ENCODE results near the gene ARFGEF3. TPM values are rescaled to one million over a fixed set of nuclear protein-coding genes. Genes with fewer than 3 reads are reported as not detected.
"Not testable (repeated sequence)": the region's sequence is repeated elsewhere in the genome, so short reads cannot be mapped to it uniquely, and the experiment has no call there.

ARFGEF3 gene
- total and polyA plus RNA-seq, 2 donors, result 0.19 to 0.21 TPM

- WGBS, result 92% methylated on average over 2 of the region's 2 CpGs
- no peaks in the 10 kb centered on the region for H3K9me3 ChIP-seq (ENCODE audit: control insufficient read depth in 2 of 2, insufficient read depth in 1 of 2, low read length in 1 of 2)
- H3K4me1 ChIP-seq (ENCODE audit: control insufficient read depth in 2 of 2, insufficient read depth in 2 of 2, low read length in 2 of 2), result no peaks in the 10 kb centered on the region
- no peaks in the 10 kb centered on the region for H3K36me3 ChIP-seq (ENCODE audit: control insufficient read depth in 2 of 2, insufficient read depth in 2 of 2, low read length in 1 of 2)
- H3K27ac ChIP-seq (ENCODE audit: low read depth in 1 of 2, low read length in 1 of 2), result no peak overlapping the region
- H3K27me3 ChIP-seq (ENCODE audit: control insufficient read depth in 2 of 2, insufficient read depth in 1 of 2, low read length in 1 of 2), result no peaks in the 10 kb centered on the region
- H3K4me3 ChIP-seq (ENCODE audit: low read length in 2 of 2), result no peak overlapping the region
- DNase-seq (ENCODE audit: low read depth in 6 of 9, low spot score in 9 of 9), result no peak
These were observed 41.6 kb downstream of the ARFGEF3 start for GRCh38 chr6:138203315-138203714.

DNA sequence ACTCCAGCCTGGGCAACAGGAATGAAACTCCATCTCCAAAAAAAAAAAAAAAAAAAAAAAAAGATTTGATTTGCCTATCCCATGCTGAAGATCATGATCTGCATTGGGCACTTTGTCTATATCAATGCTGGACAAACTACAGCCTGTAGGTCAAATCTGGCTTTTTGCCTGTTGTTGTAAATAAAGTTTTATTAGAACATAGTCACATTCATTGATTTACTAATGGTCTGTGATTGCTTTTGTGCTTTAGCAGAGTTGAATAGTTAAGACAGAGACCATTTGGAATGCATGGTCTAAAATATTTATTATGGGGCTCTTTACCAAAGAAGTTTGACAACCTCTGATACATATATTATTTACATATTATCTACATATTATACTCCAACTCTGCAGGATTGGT lies 42.6 kb downstream of the ARFGEF3 start:
- H3K27ac ChIP-seq (ENCODE audit: low read depth in 1 of 2, low read length in 1 of 2), result no peak overlapping the region
- H3K36me3 ChIP-seq (ENCODE audit: control insufficient read depth in 2 of 2, insufficient read depth in 2 of 2, low read length in 1 of 2), result no peaks in the 10 kb centered on the region
- no peaks in the 10 kb centered on the region for H3K4me1 ChIP-seq (ENCODE audit: control insufficient read depth in 2 of 2, insufficient read depth in 2 of 2, low read length in 2 of 2)
- no peaks in the 10 kb centered on the region for H3K27me3 ChIP-seq (ENCODE audit: control insufficient read depth in 2 of 2, insufficient read depth in 1 of 2, low read length in 1 of 2)
- no peak overlapping the region for H3K4me3 ChIP-seq (ENCODE audit: low read length in 2 of 2)
- H3K9me3 ChIP-seq (ENCODE audit: control insufficient read depth in 2 of 2, insufficient read depth in 1 of 2, low read length in 1 of 2), result no peaks in the 10 kb centered on the region
- no peak for DNase-seq (ENCODE audit: low read depth in 6 of 9, low spot score in 9 of 9)

DNA sequence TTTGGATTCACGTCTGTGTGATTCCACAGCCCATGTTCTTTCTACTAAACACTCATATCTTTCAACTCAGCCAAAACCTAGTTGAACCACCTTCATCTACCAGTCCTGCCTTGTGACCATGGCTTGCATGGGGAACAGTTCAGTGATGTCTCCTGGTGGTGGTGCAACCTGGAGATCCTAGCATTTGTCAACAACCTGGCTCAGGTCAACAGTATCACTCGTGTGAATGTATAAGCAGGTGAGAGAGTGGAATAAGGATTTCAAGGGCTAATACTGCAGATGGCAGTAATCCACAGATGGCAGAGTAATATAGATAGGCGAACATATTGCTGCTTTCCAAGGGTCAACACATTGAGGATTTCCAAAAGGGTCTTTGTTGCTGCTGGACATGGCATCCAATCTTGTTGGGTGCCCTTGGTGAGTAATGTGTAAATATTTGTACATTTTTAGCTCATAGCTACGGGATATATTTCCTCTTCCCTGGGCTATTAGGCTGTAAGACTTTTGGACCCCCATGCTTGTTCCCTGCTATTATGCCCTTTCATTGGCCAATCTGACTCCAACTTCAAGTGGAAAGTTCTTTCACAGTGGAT lies 43.1 kb downstream of the ARFGEF3 start:
- Histone ChIP-seq H3K9me3 (ENCODE audit: control insufficient read depth in 2 of 2, insufficient read depth in 1 of 2, low read length in 1 of 2) (no peaks in the 10 kb centered on the region), H3K27me3 (ENCODE audit: control insufficient read depth in 2 of 2, insufficient read depth in 1 of 2, low read length in 1 of 2) (no peaks in the 10 kb centered on the region), H3K27ac (ENCODE audit: low read depth in 1 of 2, low read length in 1 of 2) (no peak overlapping the region), H3K36me3 (ENCODE audit: control insufficient read depth in 2 of 2, insufficient read depth in 2 of 2, low read length in 1 of 2) (no peaks in the 10 kb centered on the region), H3K4me1 (ENCODE audit: control insufficient read depth in 2 of 2, insufficient read depth in 2 of 2, low read length in 2 of 2) (no peaks in the 10 kb centered on the region), H3K4me3 (ENCODE audit: low read length in 2 of 2) (no peak overlapping the region)
- 97% methylated on average over 4 of the region's 4 CpGs for WGBS
- no peak for DNase-seq (ENCODE audit: low read depth in 6 of 9, low spot score in 9 of 9)

DNA sequence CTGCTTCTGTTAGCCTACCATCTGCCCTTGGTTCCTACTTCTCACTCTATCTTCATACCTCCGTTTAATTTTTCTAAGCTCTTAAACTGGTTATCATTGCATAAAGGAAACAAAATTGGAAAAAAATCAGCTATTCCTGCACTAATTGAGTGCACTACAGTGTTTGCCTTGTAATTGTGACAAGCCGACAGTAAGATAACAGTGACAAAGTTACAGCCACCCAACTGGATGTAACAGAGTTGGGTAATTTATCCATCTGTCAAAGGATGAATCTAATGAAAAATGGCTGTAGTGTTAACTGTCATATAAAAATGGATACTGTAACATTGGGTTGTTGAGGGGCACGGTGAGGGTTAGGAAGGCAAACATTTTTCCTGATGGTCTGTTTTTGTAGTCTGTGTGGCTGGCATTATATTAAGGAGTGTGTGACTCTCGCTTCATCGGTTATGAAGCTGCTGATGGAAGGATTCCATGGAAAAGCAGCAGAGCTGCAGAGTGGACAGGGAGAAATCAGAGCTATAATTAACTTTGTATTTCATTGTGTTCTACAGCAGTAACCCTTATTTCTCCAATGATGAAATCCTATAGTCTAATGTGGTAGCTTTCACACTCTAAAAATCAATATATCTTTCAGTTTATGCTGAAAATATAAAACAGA lies 43.8 kb downstream of the ARFGEF3 start:
- H3K4me1 ChIP-seq (ENCODE audit: control insufficient read depth in 2 of 2, insufficient read depth in 2 of 2, low read length in 2 of 2), result no peaks in the 10 kb centered on the region
- 95% methylated on average over 5 of the region's 5 CpGs for WGBS

DNA sequence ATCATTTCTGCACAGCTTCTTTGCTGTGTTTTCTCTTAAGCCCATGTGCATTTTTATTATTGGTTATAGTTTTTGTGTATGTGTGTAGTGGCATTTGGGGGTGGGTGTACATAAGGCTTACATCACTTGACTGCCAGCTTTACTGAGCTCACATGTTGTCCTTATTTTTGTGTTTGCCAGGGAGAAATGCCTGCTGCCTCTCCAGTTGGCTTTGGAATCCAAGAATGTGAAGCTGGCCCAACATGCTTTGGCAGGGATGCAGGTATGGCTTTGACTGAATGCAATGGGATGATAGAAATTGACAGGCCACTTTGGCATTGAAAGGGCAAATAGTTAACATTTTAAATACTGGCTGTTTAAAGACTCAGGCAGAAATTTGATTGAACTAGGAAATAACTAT lies 45.1 kb downstream of the ARFGEF3 start:
- no peak overlapping the region for H3K4me3 ChIP-seq (ENCODE audit: low read length in 2 of 2)
- H3K9me3 ChIP-seq (ENCODE audit: control insufficient read depth in 2 of 2, insufficient read depth in 1 of 2, low read length in 1 of 2), result no peaks in the 10 kb centered on the region
- H3K27me3 ChIP-seq (ENCODE audit: control insufficient read depth in 2 of 2, insufficient read depth in 1 of 2, low read length in 1 of 2), result no peaks in the 10 kb centered on the region
- no peaks in the 10 kb centered on the region for H3K36me3 ChIP-seq (ENCODE audit: control insufficient read depth in 2 of 2, insufficient read depth in 2 of 2, low read length in 1 of 2)
- H3K27ac ChIP-seq (ENCODE audit: low read depth in 1 of 2, low read length in 1 of 2), result no peak overlapping the region
- no peaks in the 10 kb centered on the region for H3K4me1 ChIP-seq (ENCODE audit: control insufficient read depth in 2 of 2, insufficient read depth in 2 of 2, low read length in 2 of 2)
- DNase-seq (ENCODE audit: low read depth in 6 of 9, low spot score in 9 of 9), result no peak

More for the DNA sequence above, 43.8 kb downstream of the ARFGEF3 start:
- Histone ChIP-seq H3K27ac (ENCODE audit: low read depth in 1 of 2, low read length in 1 of 2) (no peak overlapping the region), H3K4me3 (ENCODE audit: low read length in 2 of 2) (no peak overlapping the region), H3K9me3 (ENCODE audit: control insufficient read depth in 2 of 2, insufficient read depth in 1 of 2, low read length in 1 of 2) (no peaks in the 10 kb centered on the region), H3K27me3 (ENCODE audit: control insufficient read depth in 2 of 2, insufficient read depth in 1 of 2, low read length in 1 of 2) (no peaks in the 10 kb centered on the region), H3K36me3 (ENCODE audit: control insufficient read depth in 2 of 2, insufficient read depth in 2 of 2, low read length in 1 of 2) (no peaks in the 10 kb centered on the region)
- no peak for DNase-seq (ENCODE audit: low read depth in 6 of 9, low spot score in 9 of 9)

DNA sequence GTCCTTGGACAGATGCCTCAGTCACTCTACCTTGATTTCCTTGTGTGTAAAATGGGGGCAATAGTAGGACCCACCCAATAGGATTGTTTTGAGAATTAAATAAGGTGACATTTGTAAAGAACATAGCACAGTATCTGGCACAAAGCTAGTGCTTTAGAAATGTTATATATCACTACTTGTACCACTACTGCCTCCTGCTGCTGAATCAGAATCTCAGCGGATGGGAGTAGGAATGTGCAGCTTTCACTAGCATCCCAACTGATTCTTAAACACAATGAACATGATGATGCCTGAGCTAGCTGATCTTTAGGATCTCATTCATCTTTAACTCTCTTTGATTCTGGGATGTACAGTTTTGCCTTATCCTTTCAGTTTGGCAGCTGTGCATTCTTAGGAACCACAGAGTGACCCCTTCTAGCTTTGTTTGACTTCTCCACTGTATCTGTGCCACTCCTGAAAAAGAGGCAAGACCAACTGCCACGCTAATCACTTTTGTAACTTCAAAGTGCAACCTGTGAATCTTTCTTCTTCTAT lies 49.4 kb downstream of the ARFGEF3 start:
- Histone ChIP-seq H3K9me3 (ENCODE audit: control insufficient read depth in 2 of 2, insufficient read depth in 1 of 2, low read length in 1 of 2) (no peaks in the 10 kb centered on the region), H3K27me3 (ENCODE audit: control insufficient read depth in 2 of 2, insufficient read depth in 1 of 2, low read length in 1 of 2) (no peaks in the 10 kb centered on the region), H3K4me1 (ENCODE audit: control insufficient read depth in 2 of 2, insufficient read depth in 2 of 2, low read length in 2 of 2) (no peaks in the 10 kb centered on the region), H3K27ac (ENCODE audit: low read depth in 1 of 2, low read length in 1 of 2) (no peak overlapping the region), H3K4me3 (ENCODE audit: low read length in 2 of 2) (no peak overlapping the region), H3K36me3 (ENCODE audit: control insufficient read depth in 2 of 2, insufficient read depth in 2 of 2, low read length in 1 of 2) (no peaks in the 10 kb centered on the region)
- DNase-seq (ENCODE audit: low read depth in 6 of 9, low spot score in 9 of 9), result no peak
- 95% methylated on average over 2 of the region's 2 CpGs for WGBS

- H3K4me3 ChIP-seq (ENCODE audit: low read length in 2 of 2), result no peak overlapping the region
- H3K27ac ChIP-seq (ENCODE audit: low read depth in 1 of 2, low read length in 1 of 2), result no peak overlapping the region
- H3K36me3 ChIP-seq (ENCODE audit: control insufficient read depth in 2 of 2, insufficient read depth in 2 of 2, low read length in 1 of 2), result no peaks in the 10 kb centered on the region
- DNase-seq (ENCODE audit: low read depth in 6 of 9, low spot score in 9 of 9), result no peak
- H3K27me3 ChIP-seq (ENCODE audit: control insufficient read depth in 2 of 2, insufficient read depth in 1 of 2, low read length in 1 of 2), result no peaks in the 10 kb centered on the region
- WGBS, result 74% methylated on average over 5 of the region's 5 CpGs
- no peaks in the 10 kb centered on the region for H3K4me1 ChIP-seq (ENCODE audit: control insufficient read depth in 2 of 2, insufficient read depth in 2 of 2, low read length in 2 of 2)
- no peaks in the 10 kb centered on the region for H3K9me3 ChIP-seq (ENCODE audit: control insufficient read depth in 2 of 2, insufficient read depth in 1 of 2, low read length in 1 of 2)
These were observed 49.9 kb downstream of the ARFGEF3 start for GRCh38 chr6:138211601-138212000.

- 96% methylated on average over 2 of the region's 2 CpGs for WGBS
- H3K27ac ChIP-seq (ENCODE audit: low read depth in 1 of 2, low read length in 1 of 2), result not testable (repeated sequence)
These were observed 50.8 kb downstream of the ARFGEF3 start for GRCh38 chr6:138212530-138212929.

DNA sequence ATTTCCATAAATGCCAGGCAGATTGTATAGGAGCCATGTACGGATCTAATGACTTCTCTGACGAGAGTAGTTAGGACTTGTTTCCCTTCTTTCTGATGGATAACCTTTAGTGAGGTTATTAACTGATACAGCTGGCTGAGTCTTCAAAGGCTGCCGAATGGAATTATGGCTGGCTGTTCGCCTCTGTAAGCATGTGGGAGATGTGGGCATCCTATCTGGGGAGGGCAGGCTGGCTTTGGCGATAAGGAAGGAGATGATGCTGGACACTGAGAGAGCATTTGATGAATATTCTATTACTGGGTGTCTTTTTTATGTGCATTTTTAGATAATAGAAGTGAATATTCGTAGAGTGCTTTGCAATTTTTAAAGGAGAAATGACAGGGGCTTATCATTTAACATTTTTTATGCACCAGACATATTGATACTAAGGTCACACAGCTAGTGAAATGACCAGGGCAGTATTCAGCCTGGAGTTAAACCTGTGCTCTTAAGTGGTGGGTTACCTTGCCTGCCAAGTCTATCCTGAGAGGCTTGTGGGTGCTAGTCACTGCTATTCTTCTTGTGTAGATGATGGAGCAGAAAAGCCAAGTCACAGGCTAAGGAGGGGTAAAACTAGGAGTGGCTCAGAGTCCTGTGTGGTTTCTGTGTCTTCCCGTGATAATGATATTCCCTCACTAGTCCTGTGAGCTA lies 53.5 kb downstream of the ARFGEF3 start:
- Histone ChIP-seq H3K27ac (ENCODE audit: low read depth in 1 of 2, low read length in 1 of 2) (no peak overlapping the region), H3K36me3 (ENCODE audit: control insufficient read depth in 2 of 2, insufficient read depth in 2 of 2, low read length in 1 of 2) (no peaks in the 10 kb centered on the region), H3K4me3 (ENCODE audit: low read length in 2 of 2) (no peak overlapping the region), H3K27me3 (ENCODE audit: control insufficient read depth in 2 of 2, insufficient read depth in 1 of 2, low read length in 1 of 2) (no peaks in the 10 kb centered on the region), H3K4me1 (ENCODE audit: control insufficient read depth in 2 of 2, insufficient read depth in 2 of 2, low read length in 2 of 2) (no peaks in the 10 kb centered on the region), H3K9me3 (ENCODE audit: control insufficient read depth in 2 of 2, insufficient read depth in 1 of 2, low read length in 1 of 2) (no peaks in the 10 kb centered on the region)
- no peak for DNase-seq (ENCODE audit: low read depth in 6 of 9, low spot score in 9 of 9)
- whole genome bisulfite sequencing, result 93% methylated on average over 7 of the region's 7 CpGs

More at GRCh38 chr6:138212530-138212929, 50.8 kb downstream of the ARFGEF3 start:
- H3K4me1 ChIP-seq (ENCODE audit: control insufficient read depth in 2 of 2, insufficient read depth in 2 of 2, low read length in 2 of 2); H3K4me3 ChIP-seq (ENCODE audit: low read length in 2 of 2); H3K27me3 ChIP-seq (ENCODE audit: control insufficient read depth in 2 of 2, insufficient read depth in 1 of 2, low read length in 1 of 2); H3K36me3 ChIP-seq (ENCODE audit: control insufficient read depth in 2 of 2, insufficient read depth in 2 of 2, low read length in 1 of 2); H3K9me3 ChIP-seq (ENCODE audit: control insufficient read depth in 2 of 2, insufficient read depth in 1 of 2, low read length in 1 of 2); DNase-seq (ENCODE audit: low read depth in 6 of 9, low spot score in 9 of 9): not testable (repeated sequence)
